Right forelimb (tissue), 1 donor: ENCODE measurements around the gene DNAAF9.

Source experiments
- DNase-seq: peaks from one replicate; pipeline ENCODE4 v3.0.0-alpha.2; 2018

Gene DNAAF9

DNA sequence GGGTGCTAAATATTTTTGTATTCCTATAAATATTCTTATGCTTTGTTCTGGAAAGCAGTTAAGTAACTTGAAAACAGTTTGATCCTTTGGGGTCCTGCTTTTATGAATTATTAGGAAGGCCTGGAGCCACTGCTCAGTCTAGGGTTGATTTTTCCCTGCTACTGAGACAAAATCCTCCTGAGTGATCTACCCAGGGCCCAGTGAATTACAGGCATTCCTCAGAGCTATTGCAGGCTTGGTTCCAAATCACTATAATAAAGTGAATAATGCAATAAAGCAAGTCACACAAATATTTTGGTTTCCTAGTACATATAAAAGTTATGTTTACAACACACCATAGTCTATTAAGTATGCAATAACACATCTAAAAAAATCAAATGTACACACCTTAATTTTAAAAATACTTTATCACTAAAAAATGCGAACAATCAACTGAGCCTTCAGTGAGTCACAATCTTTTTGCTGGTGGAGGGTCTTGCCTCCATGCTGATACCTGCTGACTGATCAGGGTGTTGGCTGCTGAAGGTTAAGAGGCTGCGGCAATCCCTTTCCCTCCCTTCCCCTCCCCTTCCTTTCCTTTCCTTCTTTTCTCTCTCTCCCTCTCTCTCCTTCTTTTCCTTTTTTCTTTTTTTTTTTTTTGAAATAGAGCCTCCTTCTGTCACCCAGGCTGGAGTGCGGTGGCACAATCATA is 43.0 kb downstream of the DNAAF9 start:
- no peak for DNase-seq

DNA sequence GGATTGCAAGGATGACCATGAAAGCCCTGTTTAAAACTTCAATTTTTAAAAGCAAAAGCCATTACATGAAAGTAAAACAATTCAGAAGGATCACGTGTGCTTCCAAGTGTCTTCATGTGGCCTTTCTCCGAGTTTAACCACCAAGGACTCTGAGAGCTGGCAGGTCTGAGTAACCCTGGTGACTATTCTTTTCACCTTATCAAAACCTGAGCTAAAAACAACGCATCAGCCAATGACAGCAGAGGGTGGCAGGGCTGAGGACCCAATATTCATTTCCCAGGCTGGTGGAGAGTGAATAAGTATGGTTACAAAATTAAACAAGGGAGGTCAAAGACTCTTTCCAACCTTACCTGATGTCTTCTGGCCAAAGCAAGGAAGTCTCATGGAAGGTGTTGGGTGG is 46.7 kb downstream of the DNAAF9 start:
- no peak for DNase-seq

DNA sequence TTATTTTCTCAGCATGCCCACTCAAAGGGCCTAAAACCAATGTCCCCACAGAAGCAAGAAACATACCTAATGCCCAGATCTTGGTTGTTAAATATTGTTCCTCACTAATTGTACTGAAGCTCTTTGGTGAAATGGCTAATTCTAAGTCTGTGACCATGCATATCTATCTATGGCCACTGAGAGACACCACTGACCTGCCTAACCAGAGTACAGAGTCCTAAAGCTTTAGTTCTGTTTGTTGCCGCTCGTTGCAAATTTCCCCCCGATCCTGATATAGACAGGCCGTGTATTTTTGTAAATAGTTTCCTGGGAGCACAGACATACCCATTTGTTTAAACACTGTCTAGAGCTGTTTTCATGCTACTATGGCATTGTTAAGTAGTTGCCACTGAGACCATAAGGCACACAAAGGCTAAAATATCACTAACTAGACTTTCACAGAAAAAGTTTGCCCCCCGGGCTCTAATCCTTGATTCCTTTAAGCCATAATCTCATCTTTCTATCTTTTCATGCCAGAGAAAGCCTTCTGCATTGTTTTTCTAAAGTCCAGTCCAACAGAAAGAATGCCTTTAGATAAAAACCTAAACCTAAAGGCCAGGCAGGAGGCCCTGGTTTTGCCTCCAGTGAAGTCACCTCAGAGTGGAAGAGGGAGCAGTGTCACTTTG is 48.7 kb downstream of the DNAAF9 start:
- no peak for DNase-seq
